Left ventricle myocardium inferior (tissue), 1 donor: Measurements from ENCODE around the gene RAD21L1. TPM values are rescaled to one million over a fixed set of nuclear protein-coding genes. Genes with fewer than 3 reads are reported as not detected.

Experiments used
- DNase-seq: peaks from one replicate; pipeline ENCODE4 v3.0.0-alpha.2; 2020
- H3K27ac ChIP-seq: fragments of 200-600 bp; replicated peaks from 2 replicates; pipeline ENCODE4 v1.8.0; 2021
- H3K27me3 ChIP-seq: fragments of 200-600 bp; 2 replicates; pipeline ENCODE4 v1.8.0; 2021; ENCODE audit warnings: low read depth
- H3K36me3 ChIP-seq: fragments of 200-600 bp; 2 replicates; pipeline ENCODE4 v1.8.0; 2021
- H3K4me1 ChIP-seq: fragments of 200-600 bp; 2 replicates; pipeline ENCODE4 v1.8.0; 2021
- H3K4me3 ChIP-seq: fragments of 200-600 bp; 2 replicates; pipeline ENCODE4 v1.8.0; 2021; ENCODE audit warnings: mild to moderate bottlenecking, moderate library complexity
- H3K9me3 ChIP-seq: fragments of 200-600 bp; replicated peaks from 2 replicates; pipeline ENCODE4 v1.8.0; 2021
- intact Hi-C: fragments of 100-400 bp; cut with micrococcal nuclease; formaldehyde crosslinking; loops from one replicate; pipeline ENCODE4 v1.11.0; 2022
- total RNA-seq: library from RNA; stranded (reverse); fragmentation: NEBNext Ultra II Directional; extraction: Animal tissue kit (Norgen Biotek cat#: 25700); gene quantifications from one replicate; pipeline ENCODE4 v1.2.1, GENCODE V29; 2021
- TF ChIP-seq, protein P1 (sequence below): fragments of 200-600 bp; IDR thresholded peaks from 2 replicates; pipeline ENCODE4 v1.8.0; 2021; ENCODE audit warnings: antibody characterized with exemption, mild to moderate bottlenecking, borderline replicate concordance
- donor health status: DM: no; HTN: yes; CAD: no; lungs with severe emphysema.

The RAD21L1 gene
- total RNA-seq, 1 donor from 2014 or later, result not detected

- no peaks in the 10 kb centered on the region for H3K9me3 ChIP-seq
- TF ChIP-seq, protein P1, sequence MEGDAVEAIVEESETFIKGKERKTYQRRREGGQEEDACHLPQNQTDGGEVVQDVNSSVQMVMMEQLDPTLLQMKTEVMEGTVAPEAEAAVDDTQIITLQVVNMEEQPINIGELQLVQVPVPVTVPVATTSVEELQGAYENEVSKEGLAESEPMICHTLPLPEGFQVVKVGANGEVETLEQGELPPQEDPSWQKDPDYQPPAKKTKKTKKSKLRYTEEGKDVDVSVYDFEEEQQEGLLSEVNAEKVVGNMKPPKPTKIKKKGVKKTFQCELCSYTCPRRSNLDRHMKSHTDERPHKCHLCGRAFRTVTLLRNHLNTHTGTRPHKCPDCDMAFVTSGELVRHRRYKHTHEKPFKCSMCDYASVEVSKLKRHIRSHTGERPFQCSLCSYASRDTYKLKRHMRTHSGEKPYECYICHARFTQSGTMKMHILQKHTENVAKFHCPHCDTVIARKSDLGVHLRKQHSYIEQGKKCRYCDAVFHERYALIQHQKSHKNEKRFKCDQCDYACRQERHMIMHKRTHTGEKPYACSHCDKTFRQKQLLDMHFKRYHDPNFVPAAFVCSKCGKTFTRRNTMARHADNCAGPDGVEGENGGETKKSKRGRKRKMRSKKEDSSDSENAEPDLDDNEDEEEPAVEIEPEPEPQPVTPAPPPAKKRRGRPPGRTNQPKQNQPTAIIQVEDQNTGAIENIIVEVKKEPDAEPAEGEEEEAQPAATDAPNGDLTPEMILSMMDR, result no peak
- no peaks in the 10 kb centered on the region for H3K27me3 ChIP-seq
- peaks cover 10% of the 10 kb centered on the region for H3K4me1 ChIP-seq
- no peak overlapping the region for H3K4me3 ChIP-seq
- H3K36me3 ChIP-seq, result no peaks in the 10 kb centered on the region
- no peak overlapping the region for H3K27ac ChIP-seq
- intact Hi-C loops, result no loop called here
- no peak for DNase-seq
These were observed 50.1 kb downstream of the RAD21L1 start for GRCh38 chr20:1275919-1276318.

DNA sequence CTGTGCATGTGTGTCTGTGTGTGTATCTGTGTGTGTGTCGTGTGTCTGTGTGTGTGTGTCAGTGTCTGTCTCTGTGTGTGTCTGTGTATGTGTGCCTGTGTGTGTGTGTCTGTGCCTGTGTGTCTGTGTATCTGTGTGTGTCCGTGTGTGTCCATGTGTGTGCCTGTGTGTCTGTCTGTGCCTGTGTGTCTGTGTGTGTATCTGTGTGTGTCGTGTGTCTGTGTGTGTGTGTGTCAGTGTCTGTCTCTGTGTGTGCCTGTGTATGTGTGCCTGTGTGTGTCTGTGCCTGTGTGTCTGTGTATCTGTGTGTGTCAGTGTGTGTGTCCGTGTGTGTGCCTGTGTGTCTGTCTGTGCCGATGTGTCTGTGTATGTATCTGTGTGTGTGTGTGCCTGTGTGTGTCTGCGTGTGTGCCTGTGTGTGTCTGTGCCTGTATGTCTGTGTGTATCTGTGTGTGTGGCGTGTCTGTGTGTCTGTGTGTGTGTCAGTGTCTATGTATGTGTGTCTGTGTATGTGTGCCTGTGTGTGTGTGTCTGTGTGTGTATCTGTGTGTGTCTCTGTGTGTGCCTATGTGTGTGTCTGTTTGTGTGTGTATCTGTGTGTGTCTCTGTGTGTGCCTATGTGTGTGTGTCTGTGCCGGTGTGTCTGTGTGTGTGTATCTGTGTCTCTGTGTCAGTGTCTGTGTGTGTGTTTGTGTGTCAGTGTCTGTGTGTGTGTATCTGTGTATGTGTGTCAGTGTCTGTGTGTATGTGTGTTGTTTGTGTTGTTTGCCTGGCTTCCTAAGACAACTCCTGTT is 51.9 kb downstream of the RAD21L1 start:
- DNase-seq, result no peak
- Histone ChIP-seq H3K36me3 (no peaks in the 10 kb centered on the region), H3K9me3 (no peaks in the 10 kb centered on the region), H3K27me3 (no peaks in the 10 kb centered on the region), H3K4me3 (no peak overlapping the region), H3K4me1 (peaks cover 17% of the 10 kb centered on the region), H3K27ac (no peak overlapping the region)
- intact Hi-C loops, result no loop called here
- TF ChIP-seq, protein P1, result no peak

DNA sequence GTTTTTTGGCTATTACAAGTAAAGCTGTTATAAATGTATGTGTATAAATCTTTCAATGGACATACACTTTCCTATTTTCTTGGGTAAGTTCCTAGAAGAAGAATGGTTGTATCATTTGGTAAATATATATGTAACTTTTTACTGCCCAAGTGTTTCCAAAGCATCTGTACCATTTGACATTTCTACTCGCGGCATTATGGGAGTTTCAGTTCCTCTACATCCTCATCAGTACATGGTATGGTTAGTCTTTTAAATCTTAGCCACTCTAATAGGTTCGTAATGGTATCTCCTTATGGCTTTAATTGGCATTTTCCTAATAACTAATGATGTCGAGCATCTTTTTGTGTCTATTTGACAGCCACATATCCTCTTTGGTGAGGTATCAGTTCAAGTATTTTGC is 53.1 kb downstream of the RAD21L1 start:
- Histone ChIP-seq H3K27ac (no peak overlapping the region), H3K4me1 (peaks cover 17% of the 10 kb centered on the region), H3K27me3 (no peaks in the 10 kb centered on the region), H3K9me3 (no peaks in the 10 kb centered on the region), H3K4me3 (no peak overlapping the region), H3K36me3 (no peaks in the 10 kb centered on the region)
- TF ChIP-seq, protein P1, result no peak
- DNase-seq, result no peak
- intact Hi-C loops, result no loop called here

DNA sequence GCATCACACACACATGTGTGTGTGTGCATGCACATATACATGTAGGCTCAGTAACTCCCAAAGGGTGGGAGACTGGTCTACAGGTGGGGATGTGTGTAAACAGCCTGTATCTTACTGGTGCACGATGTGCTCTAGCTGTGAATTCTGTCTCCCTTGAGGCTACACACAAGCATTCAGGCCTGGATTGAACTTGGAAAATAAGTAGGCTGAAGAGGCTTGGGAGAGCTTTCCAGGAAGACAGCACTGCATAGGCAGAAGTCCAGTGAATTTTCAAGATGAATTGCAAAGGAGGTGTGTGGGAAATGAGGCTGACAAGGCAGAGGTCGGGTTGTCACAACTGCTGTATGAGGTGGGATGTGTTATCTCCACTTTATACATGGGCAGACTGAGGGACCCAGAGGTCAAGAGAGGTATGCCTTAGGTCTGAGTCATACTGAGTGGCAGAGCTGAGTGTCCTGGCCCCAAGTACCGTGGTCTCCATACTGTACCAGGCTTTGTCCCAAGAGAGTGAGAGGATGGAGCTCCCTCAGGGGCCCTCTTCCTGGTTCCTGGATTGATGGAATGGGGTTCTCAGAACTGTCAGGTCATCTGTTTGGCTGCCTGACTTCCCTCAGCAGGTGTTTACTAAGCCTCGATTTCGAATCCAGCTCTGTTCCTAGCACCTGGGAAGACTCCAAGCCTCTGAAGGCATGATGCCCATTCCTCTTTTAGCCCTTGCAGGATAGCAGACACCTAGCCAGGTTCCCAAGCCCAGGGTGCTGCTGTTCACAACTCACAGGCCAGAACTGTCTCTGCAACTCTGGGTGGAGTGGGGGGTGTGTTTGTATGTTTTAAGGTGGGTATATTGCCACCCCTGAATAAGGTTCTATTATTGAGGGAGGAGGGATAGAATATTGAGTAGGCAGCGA is 54.6 kb downstream of the RAD21L1 start:
- H3K4me3 ChIP-seq, result no peak overlapping the region
- no peaks in the 10 kb centered on the region for H3K36me3 ChIP-seq
- no peaks in the 10 kb centered on the region for H3K27me3 ChIP-seq
- H3K27ac ChIP-seq, result peak overlapping the region; percentile 61
- no peak for DNase-seq
- peaks cover 17% of the 10 kb centered on the region for H3K4me1 ChIP-seq
- no peaks in the 10 kb centered on the region for H3K9me3 ChIP-seq
- intact Hi-C loops, result no loop called here
- TF ChIP-seq, protein P1, result no peak

GRCh38 chr20:1281279-1282057 is 55.6 kb downstream of the RAD21L1 start:
- TF ChIP-seq, protein P1, result no peak
- H3K4me1 ChIP-seq, result peaks cover 20% of the 10 kb centered on the region
- intact Hi-C loops, result no loop called here

More at GRCh38 chr20:1281279-1282057, 55.6 kb downstream of the RAD21L1 start:
- Histone ChIP-seq H3K4me3 (no peak overlapping the region), H3K9me3 (no peaks in the 10 kb centered on the region), H3K27ac (peak overlapping the region; percentile 61), H3K36me3 (no peaks in the 10 kb centered on the region), H3K27me3 (no peaks in the 10 kb centered on the region)
- DNase-seq, result no peak
